H1 (cell line): ENCODE results near the gene CORT. TPM values are rescaled to one million over a fixed set of nuclear protein-coding genes. Genes with fewer than 3 reads are reported as not detected.

Source experiments
- polyA plus RNA-seq, 7 experiments: library from polyadenylated mRNA; depleted of rRNA in 3 of 7; stranded (reverse) in 5 of 7; unstranded in 2 of 7; fragments of >200 nt in 5 of 7; fragments of 200-250 nt in 2 of 7; gene quantifications; 1 replicate in 5 of 7; 2 replicates in 1 of 7; 4 replicates in 1 of 7; pipeline versions ENCODE4 v1.2.1 to v1.2.3, GENCODE V29; 2011 to 2013; ENCODE audit warnings: missing spikeins in 2 of 7, mixed read lengths in 2 of 7
- total RNA-seq: library from RNA; stranded (reverse); fragmentation: NEBNext Ultra II Directional; extraction: Animal tissue kit (Norgen Biotek cat#: 25700); gene quantifications from 2 replicates; pipeline ENCODE4 v1.2.1, GENCODE V29; 2021
- TF ChIP-seq, protein P1 (sequence below): fragments of 300-600 bp; sonication (generic); IDR thresholded peaks from 2 replicates; pipeline ENCODE4 v1.7.1; 2012; ENCODE audit warnings: low read length, moderate library complexity, mild to moderate bottlenecking, inconsistent platforms; ENCODE audit not compliant: insufficient replicate concordance

The CORT gene
- total and polyA plus RNA-seq, 2 of the 8 experiments (the other 6 are each of a cell fraction or from before 2014, with no cell fraction given): 0.15 to 0.30 TPM

DNA sequence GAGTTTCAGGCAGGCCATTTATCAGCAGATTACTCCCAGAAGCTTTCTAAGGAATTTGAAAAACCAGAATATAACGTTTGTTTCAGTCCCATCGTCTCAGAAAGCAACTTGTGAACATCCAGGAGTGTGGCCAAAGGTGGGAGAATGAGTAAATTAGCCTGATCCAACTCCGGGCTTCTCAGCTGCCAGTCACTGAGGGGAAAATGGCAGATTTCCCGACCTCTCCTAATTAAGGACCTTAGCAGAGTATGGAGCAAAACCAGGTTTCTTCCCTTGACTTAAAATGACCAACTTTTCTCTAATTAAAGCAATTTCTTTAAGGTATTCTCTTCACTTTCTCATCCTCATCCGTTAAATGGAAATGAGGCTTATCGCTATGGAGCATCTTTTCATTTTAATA, 1.0 kb downstream of the CORT start (continued):
- TF ChIP-seq, protein P1, sequence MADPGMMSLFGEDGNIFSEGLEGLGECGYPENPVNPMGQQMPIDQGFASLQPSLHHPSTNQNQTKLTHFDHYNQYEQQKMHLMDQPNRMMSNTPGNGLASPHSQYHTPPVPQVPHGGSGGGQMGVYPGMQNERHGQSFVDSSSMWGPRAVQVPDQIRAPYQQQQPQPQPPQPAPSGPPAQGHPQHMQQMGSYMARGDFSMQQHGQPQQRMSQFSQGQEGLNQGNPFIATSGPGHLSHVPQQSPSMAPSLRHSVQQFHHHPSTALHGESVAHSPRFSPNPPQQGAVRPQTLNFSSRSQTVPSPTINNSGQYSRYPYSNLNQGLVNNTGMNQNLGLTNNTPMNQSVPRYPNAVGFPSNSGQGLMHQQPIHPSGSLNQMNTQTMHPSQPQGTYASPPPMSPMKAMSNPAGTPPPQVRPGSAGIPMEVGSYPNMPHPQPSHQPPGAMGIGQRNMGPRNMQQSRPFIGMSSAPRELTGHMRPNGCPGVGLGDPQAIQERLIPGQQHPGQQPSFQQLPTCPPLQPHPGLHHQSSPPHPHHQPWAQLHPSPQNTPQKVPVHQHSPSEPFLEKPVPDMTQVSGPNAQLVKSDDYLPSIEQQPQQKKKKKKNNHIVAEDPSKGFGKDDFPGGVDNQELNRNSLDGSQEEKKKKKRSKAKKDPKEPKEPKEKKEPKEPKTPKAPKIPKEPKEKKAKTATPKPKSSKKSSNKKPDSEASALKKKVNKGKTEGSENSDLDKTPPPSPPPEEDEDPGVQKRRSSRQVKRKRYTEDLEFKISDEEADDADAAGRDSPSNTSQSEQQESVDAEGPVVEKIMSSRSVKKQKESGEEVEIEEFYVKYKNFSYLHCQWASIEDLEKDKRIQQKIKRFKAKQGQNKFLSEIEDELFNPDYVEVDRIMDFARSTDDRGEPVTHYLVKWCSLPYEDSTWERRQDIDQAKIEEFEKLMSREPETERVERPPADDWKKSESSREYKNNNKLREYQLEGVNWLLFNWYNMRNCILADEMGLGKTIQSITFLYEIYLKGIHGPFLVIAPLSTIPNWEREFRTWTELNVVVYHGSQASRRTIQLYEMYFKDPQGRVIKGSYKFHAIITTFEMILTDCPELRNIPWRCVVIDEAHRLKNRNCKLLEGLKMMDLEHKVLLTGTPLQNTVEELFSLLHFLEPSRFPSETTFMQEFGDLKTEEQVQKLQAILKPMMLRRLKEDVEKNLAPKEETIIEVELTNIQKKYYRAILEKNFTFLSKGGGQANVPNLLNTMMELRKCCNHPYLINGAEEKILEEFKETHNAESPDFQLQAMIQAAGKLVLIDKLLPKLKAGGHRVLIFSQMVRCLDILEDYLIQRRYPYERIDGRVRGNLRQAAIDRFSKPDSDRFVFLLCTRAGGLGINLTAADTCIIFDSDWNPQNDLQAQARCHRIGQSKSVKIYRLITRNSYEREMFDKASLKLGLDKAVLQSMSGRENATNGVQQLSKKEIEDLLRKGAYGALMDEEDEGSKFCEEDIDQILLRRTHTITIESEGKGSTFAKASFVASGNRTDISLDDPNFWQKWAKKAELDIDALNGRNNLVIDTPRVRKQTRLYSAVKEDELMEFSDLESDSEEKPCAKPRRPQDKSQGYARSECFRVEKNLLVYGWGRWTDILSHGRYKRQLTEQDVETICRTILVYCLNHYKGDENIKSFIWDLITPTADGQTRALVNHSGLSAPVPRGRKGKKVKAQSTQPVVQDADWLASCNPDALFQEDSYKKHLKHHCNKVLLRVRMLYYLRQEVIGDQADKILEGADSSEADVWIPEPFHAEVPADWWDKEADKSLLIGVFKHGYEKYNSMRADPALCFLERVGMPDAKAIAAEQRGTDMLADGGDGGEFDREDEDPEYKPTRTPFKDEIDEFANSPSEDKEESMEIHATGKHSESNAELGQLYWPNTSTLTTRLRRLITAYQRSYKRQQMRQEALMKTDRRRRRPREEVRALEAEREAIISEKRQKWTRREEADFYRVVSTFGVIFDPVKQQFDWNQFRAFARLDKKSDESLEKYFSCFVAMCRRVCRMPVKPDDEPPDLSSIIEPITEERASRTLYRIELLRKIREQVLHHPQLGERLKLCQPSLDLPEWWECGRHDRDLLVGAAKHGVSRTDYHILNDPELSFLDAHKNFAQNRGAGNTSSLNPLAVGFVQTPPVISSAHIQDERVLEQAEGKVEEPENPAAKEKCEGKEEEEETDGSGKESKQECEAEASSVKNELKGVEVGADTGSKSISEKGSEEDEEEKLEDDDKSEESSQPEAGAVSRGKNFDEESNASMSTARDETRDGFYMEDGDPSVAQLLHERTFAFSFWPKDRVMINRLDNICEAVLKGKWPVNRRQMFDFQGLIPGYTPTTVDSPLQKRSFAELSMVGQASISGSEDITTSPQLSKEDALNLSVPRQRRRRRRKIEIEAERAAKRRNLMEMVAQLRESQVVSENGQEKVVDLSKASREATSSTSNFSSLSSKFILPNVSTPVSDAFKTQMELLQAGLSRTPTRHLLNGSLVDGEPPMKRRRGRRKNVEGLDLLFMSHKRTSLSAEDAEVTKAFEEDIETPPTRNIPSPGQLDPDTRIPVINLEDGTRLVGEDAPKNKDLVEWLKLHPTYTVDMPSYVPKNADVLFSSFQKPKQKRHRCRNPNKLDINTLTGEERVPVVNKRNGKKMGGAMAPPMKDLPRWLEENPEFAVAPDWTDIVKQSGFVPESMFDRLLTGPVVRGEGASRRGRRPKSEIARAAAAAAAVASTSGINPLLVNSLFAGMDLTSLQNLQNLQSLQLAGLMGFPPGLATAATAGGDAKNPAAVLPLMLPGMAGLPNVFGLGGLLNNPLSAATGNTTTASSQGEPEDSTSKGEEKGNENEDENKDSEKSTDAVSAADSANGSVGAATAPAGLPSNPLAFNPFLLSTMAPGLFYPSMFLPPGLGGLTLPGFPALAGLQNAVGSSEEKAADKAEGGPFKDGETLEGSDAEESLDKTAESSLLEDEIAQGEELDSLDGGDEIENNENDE: no peak
